ENCODE results near the gene PABPC1L2B.
"Not testable (repeated sequence)": the region's sequence is repeated elsewhere in the genome, so short reads cannot be mapped to it uniquely, and the experiment has no call there.

The PABPC1L2B gene

GRCh38 chrX:73002733-73003132 lies at the start of gene PABPC1L2B:
Gene PABPC1L2B, plus strand, starts transcription at chrX:73002939. Its CDS starts 704 bp downstream, at chrX:73003643.
- DNase-seq = not testable (repeated sequence)

- not testable (repeated sequence) for DNase-seq
Observed at GRCh38 chrX:72959971-72960370, 42.8 kb upstream of the PABPC1L2B start.

GRCh38 chrX:72971859-72972258 lies 30.9 kb upstream of the PABPC1L2B start:
- DNase-seq = not testable (repeated sequence)

GRCh38 chrX:72974885-72975284 lies 27.9 kb upstream of the PABPC1L2B start:
- not testable (repeated sequence) for DNase-seq

GRCh38 chrX:72980894-72981469 lies 21.8 kb upstream of the PABPC1L2B start:
- not testable (repeated sequence) for DNase-seq

GRCh38 chrX:73004032-73004431 lies 1.3 kb downstream of the PABPC1L2B start:
- not testable (repeated sequence) for DNase-seq

GRCh38 chrX:73021361-73022092 lies 18.8 kb downstream of the PABPC1L2B start:
- DNase-seq = no peak

- DNase-seq = not testable (repeated sequence)
Observed at GRCh38 chrX:73022093-73022445, 19.3 kb downstream of the PABPC1L2B start.

- DNase-seq = no peak
Observed at GRCh38 chrX:73028876-73029275, 26.1 kb downstream of the PABPC1L2B start.
